ENCODE results near the gene DEFB114. TPM values are rescaled to one million over a fixed set of nuclear protein-coding genes. Genes with fewer than 3 reads are reported as not detected.
A peak's percentile ranks its signal among the peaks of the same experiment; 100 is the strongest.

DEFB114 gene
- total RNA-seq, 1 experiment from 2014 or later, result not detected

- Histone ChIP-seq H3K14ac (ENCODE audit: insufficient read depth, low read length) (no peak overlapping the region), H4K20me1 (ENCODE audit: control insufficient read depth, insufficient read depth, insufficient read length) (no peaks in the 10 kb centered on the region), H2AK5ac (ENCODE audit: insufficient read length, low read length) (no peak overlapping the region), H3K23me2 (ENCODE audit: insufficient read length, low read depth, low read length, poor library complexity, severe bottlenecking) (no peaks in the 10 kb centered on the region), H3K9ac (ENCODE audit: extremely low read depth, insufficient read length, low read length) (no peak overlapping the region), H3K4ac (ENCODE audit: low read depth, low read length) (no peak overlapping the region), H3T11ph (ENCODE audit: low read length) (no peak overlapping the region), H2BK120ac (ENCODE audit: low read depth, low read length, poor library complexity, severe bottlenecking) (no peak overlapping the region), H3K79me1 (ENCODE audit: insufficient read depth, low read depth, low read length, poor library complexity, severe bottlenecking) (no peaks in the 10 kb centered on the region), H3K27me3 (ENCODE audit: insufficient read depth, low read length) (no peaks in the 10 kb centered on the region), H4K5ac (ENCODE audit: insufficient read length, low read depth, low read length) (no peak overlapping the region), H3K4me2 (ENCODE audit: insufficient read depth, insufficient read length, low read length) (no peak overlapping the region), H2AFZ (ENCODE audit: low read length) (no peak overlapping the region), H3K18ac (ENCODE audit: insufficient read length, low read depth, low read length) (no peak overlapping the region), H4K8ac (replicated peaks; ENCODE audit: insufficient read length, low read depth, low read length) (no peak overlapping the region), H3K4me1 (ENCODE audit: insufficient read depth, low read length) (no peaks in the 10 kb centered on the region), H2BK20ac (ENCODE audit: low read depth, low read length, poor library complexity, severe bottlenecking) (no peak overlapping the region), H2BK12ac (ENCODE audit: insufficient read length, low read depth, low read length) (no peak overlapping the region), H3K79me2 (ENCODE audit: insufficient read depth, low read length) (no peaks in the 10 kb centered on the region), H3K27ac (ENCODE audit: insufficient read length, low read depth, low read length) (no peak overlapping the region), H4K91ac (ENCODE audit: insufficient read length, low read depth, low read length) (no peak overlapping the region), H2BK5ac (ENCODE audit: insufficient read length, low read length) (no peak overlapping the region), H3K23ac (ENCODE audit: insufficient read length, low read depth, low read length) (no peak overlapping the region), H2BK15ac (ENCODE audit: low read depth, low read length) (no peak overlapping the region), H3K9me3 (ENCODE audit: control insufficient read depth, low read depth, low read length) (no peaks in the 10 kb centered on the region), H3K56ac (ENCODE audit: insufficient read length, low read depth, low read length) (no peak overlapping the region)
- no peaks in the 10 kb centered on the region for H3K27me3 Mint-ChIP-seq (ENCODE audit: low read depth)
- peak overlapping the region in 1 of 2 experiments; percentile 40; a peak in 2 of 5 replicates for H3K4me3 Mint-ChIP-seq
- peaks cover 3 to 5% of the 10 kb centered on the region in 2 experiments; a peak in 3 of 5 replicates for H3K9me3 Mint-ChIP-seq
- no peak overlapping the region for H3K27ac Mint-ChIP-seq
- peaks cover 0 to 6% of the 10 kb centered on the region in 2 experiments; a peak in 2 of 4 replicates for H3K4me1 Mint-ChIP-seq
- H3K36me3 Mint-ChIP-seq (ENCODE audit: insufficient read depth in 1 of 3, low read depth in 3 of 3), result peaks cover 0 to 5% (median 0%) of the 10 kb centered on the region in 3 experiments; a peak in 3 of 7 replicates
- TF ChIP-seq CTCF (conservative IDR thresholded peaks at IDR 0.05), result no peak
- DNase-seq, result no peak
- no CpG with 5 or more reads among the region's 4 CpGs for WGBS (ENCODE audit: extremely low coverage, insufficient read length, low lambda C conversion rate)
These were observed 14.9 kb downstream of the DEFB114 start for GRCh38 chr6:49949062-49949461.

Data from H9 (cell line).